Activated CD4-positive, alpha-beta T cell treated with anti-CD3 and anti-CD28 coated beads, Interleukin-2, amount 50 U/mL, for 16 hours (primary cell): Measurements from ENCODE around the gene MYOCD.

Source experiments
- DNase-seq: peaks from one replicate; pipeline ENCODE4 v3.0.0-alpha.2; 2020

Gene MYOCD

GRCh38 chr17:12721581-12721980 lies 55.9 kb downstream of the MYOCD start:
- no peak for DNase-seq

DNA sequence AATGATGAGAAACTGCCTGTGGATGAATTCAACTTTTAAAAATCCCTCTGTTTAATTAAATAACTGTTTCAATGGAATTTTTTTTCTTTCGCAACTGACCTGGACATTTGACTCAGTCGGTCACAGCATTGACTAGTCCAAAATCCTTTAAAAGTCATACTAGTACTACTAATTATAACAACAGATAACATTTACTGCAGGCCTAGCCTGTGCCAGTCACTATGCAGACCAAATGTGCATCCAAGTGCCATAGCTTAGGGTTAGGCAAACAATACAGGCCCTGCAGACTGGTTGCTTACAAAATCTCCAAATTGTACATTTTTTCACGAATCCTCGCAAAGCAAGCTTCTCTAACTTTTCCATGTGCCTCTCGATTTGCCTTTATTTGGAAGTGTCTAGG lies 56.6 kb downstream of the MYOCD start:
- no peak for DNase-seq

GRCh38 chr17:12726131-12726530 lies 60.4 kb downstream of the MYOCD start:
- no peak for DNase-seq

DNA sequence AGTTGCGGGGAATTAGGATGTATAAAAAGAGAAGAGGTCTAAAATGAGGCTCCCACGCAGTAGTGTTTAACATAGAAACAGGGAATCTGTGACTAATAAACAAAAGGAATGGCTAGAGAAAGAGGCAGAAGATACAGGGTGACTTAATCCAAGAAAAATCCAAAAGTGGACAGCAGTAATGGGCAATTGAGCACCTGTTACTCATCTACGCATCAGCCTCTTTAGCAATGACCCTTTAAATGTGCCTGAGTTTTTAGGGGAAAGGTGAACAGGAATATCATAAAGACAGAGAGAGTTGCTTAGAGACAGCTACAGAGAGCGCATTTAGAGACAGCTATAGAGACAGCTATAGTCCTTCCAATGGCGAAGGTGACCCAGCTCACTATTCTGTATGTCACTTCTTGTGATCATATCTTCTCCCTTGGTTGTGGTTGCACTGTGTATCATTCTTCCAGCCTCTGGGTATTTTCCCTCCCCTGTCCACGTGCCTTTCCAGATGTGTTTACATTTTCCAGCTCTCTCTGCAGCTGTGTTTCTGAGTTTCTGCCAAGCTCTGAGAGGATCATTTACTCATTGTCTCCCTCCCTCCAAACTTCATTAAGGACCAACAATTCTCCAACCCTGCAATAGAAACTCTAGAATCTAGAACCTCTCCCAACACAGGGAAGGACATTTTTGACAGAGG lies 61.5 kb downstream of the MYOCD start:
- no peak for DNase-seq

- no peak for DNase-seq
These were observed 62.2 kb downstream of the MYOCD start for GRCh38 chr17:12727881-12728280.

GRCh38 chr17:12729086-12729485 lies 63.4 kb downstream of the MYOCD start:
- DNase-seq: no peak

GRCh38 chr17:12730421-12730820 lies 64.7 kb downstream of the MYOCD start:
- no peak for DNase-seq

- DNase-seq: no peak
These were observed 65.3 kb downstream of the MYOCD start for GRCh38 chr17:12730931-12731521.

DNA sequence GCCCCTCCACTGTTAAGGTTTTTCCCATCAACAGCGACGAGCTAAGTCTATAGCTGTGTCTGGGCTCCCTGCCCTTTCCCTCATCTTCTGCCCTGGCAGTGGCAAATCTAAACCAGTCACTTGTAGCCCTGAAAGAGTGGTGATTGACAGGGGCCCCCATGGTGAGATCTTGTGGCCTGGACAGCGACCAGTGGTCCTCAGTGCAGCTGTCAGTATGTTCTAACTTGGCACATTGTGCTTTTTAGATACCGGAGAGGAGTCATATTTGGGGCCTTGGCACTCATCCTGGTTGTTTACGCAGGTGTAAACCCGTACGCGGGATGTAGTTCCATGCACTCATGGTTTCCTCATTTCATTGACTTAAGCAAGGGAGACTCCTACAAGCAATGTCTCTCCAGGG lies 66.1 kb downstream of the MYOCD start:
- DNase-seq: no peak

- DNase-seq: no peak
These were observed 66.7 kb downstream of the MYOCD start for GRCh38 chr17:12732366-12732765.

- DNase-seq: no peak
These were observed 69.2 kb downstream of the MYOCD start for GRCh38 chr17:12734926-12735325.

- DNase-seq: no peak
These were observed 69.8 kb downstream of the MYOCD start for GRCh38 chr17:12735517-12735916.

GRCh38 chr17:12736526-12736925 lies 70.8 kb downstream of the MYOCD start:
- DNase-seq: no peak

GRCh38 chr17:12737740-12738469 lies 72.2 kb downstream of the MYOCD start:
- no peak for DNase-seq

GRCh38 chr17:12738624-12739023 lies 72.9 kb downstream of the MYOCD start:
- no peak for DNase-seq

GRCh38 chr17:12739500-12739899 lies 73.8 kb downstream of the MYOCD start:
- DNase-seq: no peak

- no peak for DNase-seq
These were observed 77.4 kb downstream of the MYOCD start for GRCh38 chr17:12743046-12743445.

DNA sequence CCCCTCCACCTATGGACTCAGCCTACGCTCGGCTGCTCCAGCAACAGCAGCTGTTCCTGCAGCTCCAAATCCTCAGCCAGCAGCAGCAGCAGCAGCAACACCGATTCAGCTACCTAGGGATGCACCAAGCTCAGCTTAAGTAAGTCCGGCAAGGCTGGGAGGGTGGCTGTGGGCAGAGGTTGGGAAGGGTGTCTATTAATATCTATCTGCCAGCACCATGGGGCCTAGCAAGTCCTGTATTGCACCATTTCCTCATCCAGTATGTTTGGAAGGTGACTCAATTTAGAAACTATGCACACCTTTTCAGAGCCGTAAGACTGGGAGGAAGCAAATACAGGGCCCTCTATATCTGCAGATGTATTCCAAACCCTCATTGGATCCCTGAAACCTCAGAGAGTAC lies 78.6 kb downstream of the MYOCD start:
- DNase-seq: no peak

DNA sequence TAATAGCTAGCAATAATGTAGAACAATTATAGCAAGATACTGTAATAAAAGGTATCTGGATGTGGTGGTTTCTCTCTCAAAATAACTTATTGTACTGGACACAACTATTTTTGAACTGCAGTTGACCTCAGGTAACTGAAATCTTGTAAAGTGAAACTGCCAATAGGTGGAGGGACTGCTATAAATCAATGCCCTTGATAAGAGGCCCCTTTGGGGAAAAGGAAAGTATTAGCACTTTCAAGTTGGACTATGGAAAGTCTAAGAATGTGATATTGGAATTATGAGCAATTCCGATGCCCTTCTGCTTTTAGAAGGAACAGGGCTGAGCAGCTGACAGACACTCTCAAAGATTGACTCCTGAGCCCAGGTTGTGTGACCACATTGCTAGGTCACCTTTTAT lies 79.1 kb downstream of the MYOCD start:
- no peak for DNase-seq

DNA sequence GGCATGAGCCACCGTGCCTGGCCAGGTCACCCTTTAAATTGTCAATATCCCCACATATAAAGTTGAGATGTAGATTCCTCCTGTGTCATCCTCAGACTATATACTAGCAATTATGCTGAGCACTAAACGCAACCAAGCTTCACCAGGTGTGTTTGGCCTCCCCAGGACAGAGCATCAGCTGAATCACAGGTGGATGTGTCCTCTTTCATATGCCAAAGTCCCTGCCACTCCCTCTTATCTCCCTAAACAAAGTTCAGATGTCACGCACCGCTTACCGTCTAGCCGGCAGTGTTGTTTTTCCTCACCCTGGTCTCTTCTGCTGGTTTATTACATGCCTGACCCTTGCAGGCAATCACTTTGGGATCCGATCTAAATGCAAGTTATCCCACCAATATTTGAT lies 79.8 kb downstream of the MYOCD start:
- no peak for DNase-seq

DNA sequence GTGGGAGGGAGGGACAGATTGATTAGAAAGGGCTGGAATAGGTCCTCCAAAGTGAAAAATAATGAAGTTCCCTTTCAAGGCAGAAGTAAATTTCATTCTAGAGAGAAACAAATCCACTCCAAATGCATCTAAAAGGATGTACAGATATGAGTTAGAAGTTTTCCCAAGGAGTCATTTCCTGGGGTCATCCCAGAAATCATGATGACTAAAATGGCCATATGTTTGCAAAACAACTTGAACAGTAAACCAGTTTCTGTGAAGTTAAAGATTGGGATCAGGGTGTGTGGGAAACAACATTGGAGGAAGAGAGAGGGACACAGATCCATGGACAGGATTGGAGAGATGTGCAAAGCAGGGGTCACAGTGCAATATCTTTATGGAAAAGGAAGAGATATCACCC lies 91.1 kb downstream of the MYOCD start:
- no peak for DNase-seq

GRCh38 chr17:12759090-12759489 lies 93.4 kb downstream of the MYOCD start:
- DNase-seq: no peak

DNA sequence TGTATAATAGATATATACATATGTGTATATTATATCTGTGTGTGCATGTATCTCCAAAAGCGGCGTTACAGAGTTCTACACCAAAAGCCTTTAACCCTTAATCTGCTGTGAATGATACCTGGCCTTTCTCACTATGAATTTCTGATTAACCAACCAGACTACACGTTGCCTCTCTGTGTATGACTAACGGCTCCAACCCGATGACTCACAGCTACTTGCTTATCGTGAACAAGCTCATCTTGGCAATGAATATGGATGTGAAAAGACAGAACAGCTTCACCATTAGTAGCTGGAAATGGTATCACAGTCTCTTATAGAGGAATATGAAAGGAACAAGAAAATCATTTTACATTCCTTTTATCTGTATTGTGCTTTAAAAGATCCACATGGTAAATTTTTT lies 99.9 kb downstream of the MYOCD start:
- DNase-seq: no peak

DNA sequence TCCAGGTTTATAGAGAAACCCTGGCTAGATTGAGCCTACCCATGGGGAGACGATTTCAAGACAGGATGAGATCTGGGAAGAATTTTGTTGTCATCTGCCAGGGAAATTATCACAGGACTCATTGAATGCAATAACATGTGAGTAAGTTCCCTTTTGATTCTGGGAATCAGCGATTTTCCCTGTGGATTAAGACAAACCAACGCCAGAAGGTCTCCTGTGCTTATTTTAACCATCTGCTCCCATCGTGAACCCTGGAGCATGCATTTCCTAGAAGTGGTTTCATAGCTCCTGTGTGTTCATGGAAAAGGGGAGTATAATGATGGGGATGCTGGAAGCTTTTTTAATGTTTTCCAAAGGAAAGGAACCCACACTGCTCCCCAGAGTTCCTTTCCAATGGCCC lies 102.6 kb downstream of the MYOCD start:
- DNase-seq: no peak
